SK-N-SH (cell line): ENCODE measurements around the gene CSN1S1.

ENCODE experiments used
- FOSL2 ChIP-seq: IDR thresholded peaks from 2 replicates; pipeline ENCODE4 v1.4.0; 2012; ENCODE audit warnings: low read depth, mild to moderate bottlenecking, moderate library complexity, borderline replicate concordance
- FOXM1 ChIP-seq: IDR thresholded peaks from 2 replicates; pipeline ENCODE4 v1.4.0; 2012; ENCODE audit warnings: low read depth, mild to moderate bottlenecking
- JUND ChIP-seq: IDR thresholded peaks from 2 replicates; pipeline ENCODE4 v1.4.0; 2012
- MEF2A ChIP-seq: IDR thresholded peaks from 2 replicates; pipeline ENCODE4 v1.4.0; 2012; ENCODE audit warnings: low read depth, borderline replicate concordance
- POLR2AphosphoS5 ChIP-seq: IDR thresholded peaks from 2 replicates; pipeline ENCODE4 v1.6.1; 2012; ENCODE audit warnings: low read depth, low read length
- SIN3A ChIP-seq: IDR thresholded peaks from 2 replicates; pipeline ENCODE4 v1.6.1; 2012; ENCODE audit warnings: low read depth, mild to moderate bottlenecking, low read length, moderate library complexity, borderline replicate concordance
- YY1 ChIP-seq: IDR thresholded peaks from 2 replicates; pipeline ENCODE4 v1.4.0; 2012; ENCODE audit warnings: low read depth, mild to moderate bottlenecking
- TF ChIP-seq, protein P1 (sequence below): fragments of 200-600 bp; sonication (generic); IDR thresholded peaks from 2 replicates; pipeline ENCODE4 v1.6.1; 2017; ENCODE audit warnings: antibody characterized with exemption, mild to moderate bottlenecking, moderate library complexity
- TF ChIP-seq, protein P2 (sequence below): IDR thresholded peaks from 2 replicates; pipeline ENCODE4 v1.4.0; 2012; ENCODE audit warnings: low read depth

DNA sequence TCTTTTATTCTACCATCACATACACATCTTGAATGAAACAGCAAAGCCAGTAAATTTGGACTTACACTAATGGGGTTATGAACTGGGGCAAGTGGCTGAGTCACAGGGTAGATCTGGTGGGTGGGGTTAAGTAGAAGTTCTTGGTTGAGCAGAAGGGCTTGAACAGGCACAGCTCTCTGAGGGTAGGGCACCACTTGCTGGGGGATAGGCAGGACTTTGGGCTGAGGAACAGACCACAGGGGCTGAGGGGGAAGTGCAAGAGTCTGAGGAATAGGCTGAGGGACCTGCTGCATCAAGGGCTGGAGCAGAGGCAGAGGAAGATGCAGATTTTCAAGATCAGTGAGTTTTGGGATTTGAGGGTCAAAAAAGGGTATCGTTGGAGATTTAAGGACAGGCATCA, 26.3 kb downstream of the CSN1S1 start:
- TF ChIP-seq YY1 (no peak), MEF2A (no peak), JUND (no peak), SIN3A (no peak), FOXM1 (no peak), FOSL2 (no peak), POLR2AphosphoS5 (no peak)
- TF ChIP-seq, protein P1, sequence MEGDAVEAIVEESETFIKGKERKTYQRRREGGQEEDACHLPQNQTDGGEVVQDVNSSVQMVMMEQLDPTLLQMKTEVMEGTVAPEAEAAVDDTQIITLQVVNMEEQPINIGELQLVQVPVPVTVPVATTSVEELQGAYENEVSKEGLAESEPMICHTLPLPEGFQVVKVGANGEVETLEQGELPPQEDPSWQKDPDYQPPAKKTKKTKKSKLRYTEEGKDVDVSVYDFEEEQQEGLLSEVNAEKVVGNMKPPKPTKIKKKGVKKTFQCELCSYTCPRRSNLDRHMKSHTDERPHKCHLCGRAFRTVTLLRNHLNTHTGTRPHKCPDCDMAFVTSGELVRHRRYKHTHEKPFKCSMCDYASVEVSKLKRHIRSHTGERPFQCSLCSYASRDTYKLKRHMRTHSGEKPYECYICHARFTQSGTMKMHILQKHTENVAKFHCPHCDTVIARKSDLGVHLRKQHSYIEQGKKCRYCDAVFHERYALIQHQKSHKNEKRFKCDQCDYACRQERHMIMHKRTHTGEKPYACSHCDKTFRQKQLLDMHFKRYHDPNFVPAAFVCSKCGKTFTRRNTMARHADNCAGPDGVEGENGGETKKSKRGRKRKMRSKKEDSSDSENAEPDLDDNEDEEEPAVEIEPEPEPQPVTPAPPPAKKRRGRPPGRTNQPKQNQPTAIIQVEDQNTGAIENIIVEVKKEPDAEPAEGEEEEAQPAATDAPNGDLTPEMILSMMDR = no peak
- TF ChIP-seq, protein P2, sequence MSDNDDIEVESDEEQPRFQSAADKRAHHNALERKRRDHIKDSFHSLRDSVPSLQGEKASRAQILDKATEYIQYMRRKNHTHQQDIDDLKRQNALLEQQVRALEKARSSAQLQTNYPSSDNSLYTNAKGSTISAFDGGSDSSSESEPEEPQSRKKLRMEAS = no peak
